H1 (cell line): Measurements from ENCODE around the gene PRR16. TPM values are rescaled to one million over a fixed set of nuclear protein-coding genes. Genes with fewer than 3 reads are reported as not detected.

Experiments
- CTCF ChIA-PET: fragments of 300-600 bp; sonication (Branson Sonifier 250); formaldehyde crosslinking; loops from one replicate; lab custom pipeline; 2021; ENCODE audit not compliant: partially characterized antibody; lab: Charles Lee
- POLR2A ChIA-PET: fragments of 300-600 bp; sonication (Branson Sonifier 250); formaldehyde crosslinking; loops from one replicate; lab custom pipeline; 2021; ENCODE audit warnings: inconsistent platforms; ENCODE audit not compliant: partially characterized antibody; lab: Charles Lee
- DNase-seq, 2 experiments: peaks; one replicate each; pipeline versions ENCODE4 v3.0.0 to v3.0.0-alpha.2; 2010 to 2022; ENCODE audit warnings: low spot score in 2 of 2, low read depth in 1 of 2, mixed read lengths in 1 of 2
- FAIRE-seq: peaks from 2 replicates; lab custom pipeline; 2011; peaks lifted over from hg19 to GRCh38; lab: Jason Lieb, UNC
- H2AFZ ChIP-seq: 2 replicates; pipeline ENCODE4 v1.8.1; 2012; ENCODE audit warnings: low read length, inconsistent platforms
- H2AK5ac ChIP-seq: 2 replicates; pipeline ENCODE4 v1.6.1; 2013; ENCODE audit warnings: low read depth, low read length
- H2BK120ac ChIP-seq: replicated peaks from 2 replicates; pipeline ENCODE3; 2013; ENCODE audit warnings: low read depth, low read length, inconsistent platforms
- H2BK12ac ChIP-seq: 2 replicates; pipeline ENCODE4 v1.6.1; 2013; ENCODE audit warnings: low read depth, low read length
- H2BK15ac ChIP-seq: 2 replicates; pipeline ENCODE4 v1.6.1; 2013; ENCODE audit warnings: low read length
- H2BK20ac ChIP-seq: 2 replicates; pipeline ENCODE4 v1.6.1; 2013; ENCODE audit warnings: low read length
- H2BK5ac ChIP-seq: 2 replicates; pipeline ENCODE4 v1.6.1; 2013; ENCODE audit warnings: low read depth, low read length
- H3K14ac ChIP-seq: 2 replicates; pipeline ENCODE4 v1.6.1; 2013; ENCODE audit warnings: inconsistent platforms; ENCODE audit not compliant: insufficient read length
- H3K18ac ChIP-seq: 2 replicates; pipeline ENCODE4 v1.6.1; 2013; ENCODE audit warnings: low read length; ENCODE audit errors: extremely low read depth
- H3K23ac ChIP-seq: 2 replicates; pipeline ENCODE4 v1.6.1; 2013; ENCODE audit warnings: inconsistent platforms; ENCODE audit not compliant: insufficient read length
- H3K23me2 ChIP-seq: 2 replicates; pipeline ENCODE4 v1.6.1; 2013; ENCODE audit warnings: low read depth, low read length
- H3K27ac ChIP-seq: 2 replicates; pipeline ENCODE4 v1.6.1; 2011; ENCODE audit warnings: low read depth, low read length, inconsistent platforms
- H3K27me3 ChIP-seq, 4 experiments: replicated peaks in 1 of 4; 1 replicate in 1 of 4; 2 replicates in 3 of 4; pipeline versions ENCODE4 v1.6.1 to v1.8.1; 2011 to 2013; ENCODE audit warnings: low read length in 3 of 4, mild to moderate bottlenecking in 3 of 4, inconsistent platforms in 2 of 4, mixed read lengths in 2 of 4, moderate library complexity in 1 of 4; ENCODE audit not compliant: control insufficient read depth in 3 of 4, insufficient read depth in 3 of 4; ENCODE audit errors: extremely low read depth in 1 of 4
- H3K36me3 ChIP-seq, 4 experiments: 2 replicates each; pipeline versions ENCODE4 v1.6.1 to v1.8.1; 2011 to 2013; ENCODE audit warnings: mild to moderate bottlenecking in 4 of 4, low read length in 3 of 4, moderate library complexity in 2 of 4, control low read depth in 1 of 4, inconsistent platforms in 1 of 4; ENCODE audit not compliant: insufficient read depth in 4 of 4, control insufficient read depth in 2 of 4
- H3K4ac ChIP-seq: replicated peaks from 2 replicates; pipeline ENCODE3; 2013; ENCODE audit warnings: low read length, low read depth, mixed read lengths, inconsistent platforms; ENCODE audit not compliant: insufficient read length
- H3K4me1 ChIP-seq, 4 experiments: replicated peaks in 1 of 4; 1 replicate in 1 of 4; 2 replicates in 3 of 4; pipeline versions ENCODE4 v1.6.1 to v1.8.1; 2011 to 2013; ENCODE audit warnings: low read length in 3 of 4, inconsistent platforms in 2 of 4, mixed read lengths in 1 of 4; ENCODE audit not compliant: insufficient read depth in 4 of 4, control insufficient read depth in 3 of 4
- H3K4me2 ChIP-seq, 2 experiments: 2 replicates each; pipeline versions ENCODE4 v1.6.1 to v1.8.1; 2011 to 2013; ENCODE audit warnings: low read depth in 2 of 2, low read length in 2 of 2, control low read depth in 1 of 2, inconsistent platforms in 1 of 2, mild to moderate bottlenecking in 1 of 2; ENCODE audit not compliant: insufficient read depth in 1 of 2
- H3K4me3 ChIP-seq, 4 experiments: fragments of 200-600, 300-600 bp in 1 of 4; sonication (generic), shearing (Covaris generic), sonication (Bioruptor Twin) in 1 of 4; 2 replicates each; pipeline versions ENCODE4 v1.5.1 to v1.8.1; 2011 to 2016; ENCODE audit warnings: low read length in 4 of 4, low read depth in 3 of 4, control low read depth in 2 of 4, inconsistent platforms in 2 of 4, mild to moderate bottlenecking in 2 of 4, mixed read lengths in 1 of 4, moderate library complexity in 1 of 4; ENCODE audit not compliant: insufficient read depth in 2 of 4; ENCODE audit errors: extremely low read depth in 1 of 4
- H3K56ac ChIP-seq: replicated peaks from 2 replicates; pipeline ENCODE3; 2013; ENCODE audit warnings: low read depth, mild to moderate bottlenecking, mixed read lengths, low read length, inconsistent platforms; ENCODE audit not compliant: insufficient read length
- H3K79me1 ChIP-seq: 2 replicates; pipeline ENCODE4 v1.6.1; 2013; ENCODE audit warnings: low read depth, low read length, control low read depth
- H3K79me2 ChIP-seq, 2 experiments: 2 replicates each; pipeline versions ENCODE4 v1.6.1 to v1.8.1; 2012 to 2013; ENCODE audit warnings: low read length in 2 of 2, mild to moderate bottlenecking in 2 of 2, inconsistent platforms in 1 of 2; ENCODE audit not compliant: insufficient read depth in 2 of 2, control insufficient read depth in 1 of 2
- H3K9ac ChIP-seq, 4 experiments: replicated peaks in 1 of 4; 1 replicate in 1 of 4; 2 replicates in 3 of 4; pipeline versions ENCODE4 v1.6.1 to v1.8.1; 2011 to 2013; ENCODE audit warnings: low read depth in 3 of 4, low read length in 3 of 4, control low read depth in 2 of 4, mild to moderate bottlenecking in 2 of 4, moderate library complexity in 2 of 4, inconsistent platforms in 1 of 4; ENCODE audit errors: extremely low read depth in 1 of 4
- H3K9me3 ChIP-seq, 2 experiments: 2 replicates each; pipeline versions ENCODE4 v1.6.1 to v1.8.1; 2012 to 2013; ENCODE audit warnings: mild to moderate bottlenecking in 2 of 2, moderate library complexity in 2 of 2, control low read depth in 1 of 2, inconsistent platforms in 1 of 2, low read depth in 1 of 2, low read length in 1 of 2, mixed read lengths in 1 of 2; ENCODE audit not compliant: insufficient read depth in 2 of 2
- H4K20me1 ChIP-seq, 2 experiments: replicated peaks in 1 of 2; 2 replicates each; pipeline versions ENCODE3 to v1.8.1; 2011 to 2013; ENCODE audit warnings: inconsistent platforms in 2 of 2, low read length in 2 of 2, mild to moderate bottlenecking in 1 of 2; ENCODE audit not compliant: insufficient read depth in 2 of 2, control insufficient read depth in 1 of 2
- H4K5ac ChIP-seq: 2 replicates; pipeline ENCODE4 v1.6.1; 2013; ENCODE audit warnings: low read length, low read depth, mixed read lengths, inconsistent platforms; ENCODE audit not compliant: insufficient read length
- H4K8ac ChIP-seq: 2 replicates; pipeline ENCODE4 v1.8.0; 2013; ENCODE audit warnings: mild to moderate bottlenecking, moderate library complexity, low read length, inconsistent platforms; ENCODE audit not compliant: insufficient read depth; ENCODE audit errors: extremely low read depth
- H4K91ac ChIP-seq: replicated peaks from 2 replicates; pipeline ENCODE3; 2013; ENCODE audit warnings: low read length, mixed read lengths, inconsistent platforms; ENCODE audit not compliant: insufficient read length
- ASH2L ChIP-seq: fragments of 200-600, 300-600 bp; sonication (generic); IDR thresholded peaks from one replicate; pipeline ENCODE4 v1.7.1; 2017; ENCODE audit warnings: low read length
- BCL11A ChIP-seq, 2 experiments: IDR thresholded peaks; one replicate each; pipeline ENCODE4 v1.6.1; 2011; ENCODE audit warnings: low read depth in 2 of 2, low read length in 2 of 2, mild to moderate bottlenecking in 2 of 2
- MAFK ChIP-seq: IDR thresholded peaks from 2 replicates; pipeline ENCODE4 v1.6.1; 2012; ENCODE audit warnings: low read depth, mild to moderate bottlenecking, improper control_type of control experiment, low read length
- RNF2 ChIP-seq: fragments of 200-900, 300-1000 bp; sonication (generic); IDR thresholded peaks from 2 replicates; pipeline ENCODE4 v1.7.1; 2016; ENCODE audit warnings: borderline replicate concordance, low read depth, mild to moderate bottlenecking, antibody characterized with exemption, low read length; ENCODE audit not compliant: poor library complexity, severe bottlenecking; ENCODE audit errors: missing control alignments
- RXRA ChIP-seq: IDR thresholded peaks from 2 replicates; pipeline ENCODE4 v1.6.1; 2011; ENCODE audit warnings: low read depth, mild to moderate bottlenecking, low read length, moderate library complexity; ENCODE audit not compliant: insufficient read depth
- SIN3A ChIP-seq, 2 experiments: IDR thresholded peaks in 1 of 2; conservative IDR thresholded peaks in 1 of 2; 2 replicates each; pipeline ENCODE4 v1.6.1; 2011 to 2012; ENCODE audit warnings: low read length in 2 of 2, improper control_type of control experiment in 1 of 2, low read depth in 1 of 2, mild to moderate bottlenecking in 1 of 2
- SP1 ChIP-seq: IDR thresholded peaks from 2 replicates; pipeline ENCODE4 v1.6.1; 2011; ENCODE audit warnings: low read depth, low read length
- SP2 ChIP-seq: IDR thresholded peaks from 2 replicates; pipeline ENCODE4 v1.6.1; 2012; ENCODE audit warnings: mild to moderate bottlenecking, low read length, inconsistent platforms
- SUZ12 ChIP-seq: fragments of 200-600 bp; sonication (generic); IDR thresholded peaks from 2 replicates; pipeline ENCODE4 v1.6.1; 2012; ENCODE audit warnings: mild to moderate bottlenecking, inconsistent platforms, low read length, moderate library complexity, mixed read lengths
- TBP ChIP-seq: IDR thresholded peaks from 2 replicates; pipeline ENCODE4 v1.6.1; 2011; ENCODE audit warnings: low read depth, low read length, improper control_type of control experiment
- TEAD4 ChIP-seq: IDR thresholded peaks from 2 replicates; pipeline ENCODE4 v1.6.1; 2012; ENCODE audit warnings: low read depth, low read length, inconsistent platforms, mixed read lengths
- WGBS, 2 experiments: shearing (Covaris generic) in 1 of 2; methylation state at CpG; one replicate each; pipeline versions ENCODE4 v1.1.6 to v1.1.7; 2013 to 2015; ENCODE audit warnings: low lambda C conversion rate in 2 of 2, mixed read lengths in 2 of 2, inconsistent platforms in 1 of 2, low coverage in 1 of 2, missing lambda C conversion rate in 1 of 2; ENCODE audit not compliant: insufficient replicate concordance in 2 of 2, insufficient coverage in 1 of 2, insufficient read length in 1 of 2; ENCODE audit errors: extremely low coverage in 1 of 2, missing lambda C conversion rate in 1 of 2; 5-methylcytosine and 5-hydroxymethylcytosine counted together
- polyA plus RNA-seq, 7 experiments: library from polyadenylated mRNA; depleted of rRNA in 3 of 7; stranded (reverse) in 5 of 7; unstranded in 2 of 7; fragments of >200 nt in 5 of 7; fragments of 200-250 nt in 2 of 7; gene quantifications; 1 replicate in 5 of 7; 2 replicates in 1 of 7; 4 replicates in 1 of 7; pipeline versions ENCODE4 v1.2.1 to v1.2.3, GENCODE V29; 2011 to 2013; ENCODE audit warnings: missing spikeins in 2 of 7, mixed read lengths in 2 of 7
- total RNA-seq: library from RNA; stranded (reverse); fragmentation: NEBNext Ultra II Directional; extraction: Animal tissue kit (Norgen Biotek cat#: 25700); gene quantifications from 2 replicates; pipeline ENCODE4 v1.2.1, GENCODE V29; 2021
- TF ChIP-seq, protein P1 (sequence below): IDR thresholded peaks from 2 replicates; pipeline ENCODE4 v1.6.1; 2012; ENCODE audit warnings: low read length, inconsistent platforms

The PRR16 gene
- total and polyA plus RNA-seq, 2 of the 8 experiments (the other 6 are each of a cell fraction or from before 2014, with no cell fraction given), result 0.73 to 1.6 TPM

GRCh38 chr5:120717381-120717780 is 253.3 kb downstream of the PRR16 start:
- Histone ChIP-seq H2AK5ac (no peak overlapping the region), H3K23me2 (no peaks in the 10 kb centered on the region), H4K20me1 (no peaks in the 10 kb centered on the region), H2BK5ac (no peak overlapping the region), H2BK120ac (no peak overlapping the region), H4K91ac (no peak overlapping the region), H3K9me3 (no peaks in the 10 kb centered on the region), H3K56ac (no peak overlapping the region), H4K5ac (no peak overlapping the region), H3K4ac (no peak overlapping the region), H3K27ac (no peak overlapping the region), H2AFZ (no peak overlapping the region), H2BK20ac (no peak overlapping the region), H3K9ac (no peak overlapping the region), H3K4me2 (no peak overlapping the region), H2BK15ac (no peak overlapping the region), H3K79me2 (no peaks in the 10 kb centered on the region), H3K4me3 (no peak overlapping the region), H3K36me3 (no peaks in the 10 kb centered on the region), H3K23ac (no peak overlapping the region), H3K14ac (no peak overlapping the region), H4K8ac (no peak overlapping the region), H3K4me1 (no peaks in the 10 kb centered on the region), H3K18ac (no peak overlapping the region), H3K79me1 (no peaks in the 10 kb centered on the region), H3K27me3 (no peaks in the 10 kb centered on the region), H2BK12ac (no peak overlapping the region)
- POLR2A ChIA-PET, result interaction anchor here (1.5 kb wide), 1 partner anchor 8 kb away, joined by 4 read pairs; no protein-coding TSS in a partner anchor
- FAIRE-seq, result no peak
- DNase-seq, result no peak
- CTCF ChIA-PET, result no interaction called here
- 94% methylated on average over 3 of the region's 3 CpGs; no CpG with 5 or more reads in 1 of the 2 experiments for WGBS, 2 experiments
- TF ChIP-seq SUZ12, result no peak
- no peak for TF ChIP-seq RXRA
- TF ChIP-seq BCL11A (IDR thresholded peaks at IDR 0.05; ENCODE audit: low read depth in 2 of 2, low read length in 2 of 2), result no peak
- TF ChIP-seq RNF2, result no peak
- TF ChIP-seq SIN3A (conservative IDR thresholded peaks at IDR 0.05 in 1 of 2, IDR thresholded peaks at IDR 0.05 in 1 of 2; ENCODE audit: low read depth in 1 of 2, low read length in 2 of 2), result no peak
- TF ChIP-seq TEAD4, result no peak
- TF ChIP-seq ASH2L, result no peak
- TF ChIP-seq SP1, result no peak
- TF ChIP-seq TBP, result no peak
- TF ChIP-seq, protein P1, sequence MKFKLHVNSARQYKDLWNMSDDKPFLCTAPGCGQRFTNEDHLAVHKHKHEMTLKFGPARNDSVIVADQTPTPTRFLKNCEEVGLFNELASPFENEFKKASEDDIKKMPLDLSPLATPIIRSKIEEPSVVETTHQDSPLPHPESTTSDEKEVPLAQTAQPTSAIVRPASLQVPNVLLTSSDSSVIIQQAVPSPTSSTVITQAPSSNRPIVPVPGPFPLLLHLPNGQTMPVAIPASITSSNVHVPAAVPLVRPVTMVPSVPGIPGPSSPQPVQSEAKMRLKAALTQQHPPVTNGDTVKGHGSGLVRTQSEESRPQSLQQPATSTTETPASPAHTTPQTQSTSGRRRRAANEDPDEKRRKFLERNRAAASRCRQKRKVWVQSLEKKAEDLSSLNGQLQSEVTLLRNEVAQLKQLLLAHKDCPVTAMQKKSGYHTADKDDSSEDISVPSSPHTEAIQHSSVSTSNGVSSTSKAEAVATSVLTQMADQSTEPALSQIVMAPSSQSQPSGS, result no peak
- TF ChIP-seq SP2, result no peak
- TF ChIP-seq MAFK, result no peak
